DND-41 (cell line): Measurements from ENCODE around the gene HNRNPUL1.

ENCODE experiments used
- ATAC-seq: fragments of 200-7000 bp; cut with Tn5 transposase; 3 replicates; pipeline ENCODE4 v1.9.1; 2021; ENCODE audit warnings: low read depth; ENCODE audit not compliant: insufficient read depth
- DNase-seq: peaks from one replicate; pipeline ENCODE4 v3.0.0-alpha.2; 2020
- H2AFZ ChIP-seq: 2 replicates; pipeline ENCODE4 v1.6.0; 2012; ENCODE audit warnings: low read depth, low read length
- H3K27ac ChIP-seq: 2 replicates; pipeline ENCODE4 v1.5.1; 2012; ENCODE audit warnings: low read length, inconsistent platforms
- H3K27me3 ChIP-seq: fragments of 200-600 bp; sonication (generic); 2 replicates; pipeline ENCODE4 v1.6.0; 2012; ENCODE audit warnings: low read length, mild to moderate bottlenecking, inconsistent platforms; ENCODE audit not compliant: insufficient read depth, poor library complexity
- H3K36me3 ChIP-seq: 2 replicates; pipeline ENCODE4 v1.5.1; 2012; ENCODE audit warnings: low read length, inconsistent platforms; ENCODE audit not compliant: insufficient read depth
- H3K4me1 ChIP-seq: 2 replicates; pipeline ENCODE4 v1.5.1; 2012; ENCODE audit warnings: mild to moderate bottlenecking, low read length; ENCODE audit not compliant: insufficient read depth
- H3K4me2 ChIP-seq: 2 replicates; pipeline ENCODE4 v1.6.0; 2012; ENCODE audit warnings: mild to moderate bottlenecking, moderate library complexity, low read length, inconsistent platforms; ENCODE audit not compliant: insufficient read depth
- H3K4me3 ChIP-seq, 2 experiments: fragments of 200-600 bp in 1 of 2; shearing (Covaris generic) in 1 of 2; 2 replicates each; pipeline ENCODE4 v1.5.1; 2012 to 2016; ENCODE audit warnings: inconsistent platforms in 2 of 2, low read length in 2 of 2, mild to moderate bottlenecking in 2 of 2, low read depth in 1 of 2, moderate library complexity in 1 of 2
- H3K79me2 ChIP-seq: 2 replicates; pipeline ENCODE4 v1.6.0; 2012; ENCODE audit warnings: low read length, inconsistent platforms; ENCODE audit not compliant: insufficient read depth
- H3K9ac ChIP-seq: 2 replicates; pipeline ENCODE4 v1.6.0; 2012; ENCODE audit warnings: low read depth, mild to moderate bottlenecking, inconsistent platforms, low read length, moderate library complexity
- H3K9me3 ChIP-seq: 2 replicates; pipeline ENCODE4 v1.5.1; 2012; ENCODE audit warnings: low read length, moderate library complexity, mild to moderate bottlenecking, inconsistent platforms; ENCODE audit not compliant: insufficient read depth, severe bottlenecking
- H4K20me1 ChIP-seq: 2 replicates; pipeline ENCODE4 v1.6.0; 2012; ENCODE audit warnings: low read length; ENCODE audit not compliant: insufficient read depth
- EZH2 ChIP-seq: IDR thresholded peaks from 3 replicates; pipeline ENCODE4 v1.6.1; 2012; ENCODE audit warnings: borderline replicate concordance, low read depth, mild to moderate bottlenecking, moderate library complexity, low read length, inconsistent platforms; ENCODE audit not compliant: severe bottlenecking
- TF ChIP-seq, protein P1 (sequence below): IDR thresholded peaks from 2 replicates; pipeline ENCODE4 v1.5.1; 2012; ENCODE audit warnings: borderline replicate concordance, low read length, moderate library complexity, mild to moderate bottlenecking; ENCODE audit not compliant: poor library complexity, severe bottlenecking; ENCODE audit errors: extremely low read depth

HNRNPUL1 gene

GRCh38 chr19:41354343-41354953, 90.3 kb downstream of the HNRNPUL1 start:
- Histone ChIP-seq H3K27ac (peak overlapping the region; percentile 66), H4K20me1 (peaks cover 42% of the 10 kb centered on the region), H3K36me3 (peaks cover 10% of the 10 kb centered on the region; the same call in 1 of the 2 replicates), H3K4me3 (peak overlapping the region; percentile 93 to 95; a peak in 3 of 4 replicates), H3K9ac (peak overlapping the region; percentile 97), H3K4me1 (peaks cover 35% of the 10 kb centered on the region), H3K9me3 (no peaks in the 10 kb centered on the region), H3K79me2 (peaks cover 49% of the 10 kb centered on the region), H3K4me2 (peak overlapping the region; percentile 78), H2AFZ (peak overlapping the region; percentile 13; the same call in 1 of the 2 replicates), H3K27me3 (no peaks in the 10 kb centered on the region)
- no peak for DNase-seq
- ATAC-seq, result no peak
- TF ChIP-seq EZH2, result no peak
- TF ChIP-seq, protein P1, sequence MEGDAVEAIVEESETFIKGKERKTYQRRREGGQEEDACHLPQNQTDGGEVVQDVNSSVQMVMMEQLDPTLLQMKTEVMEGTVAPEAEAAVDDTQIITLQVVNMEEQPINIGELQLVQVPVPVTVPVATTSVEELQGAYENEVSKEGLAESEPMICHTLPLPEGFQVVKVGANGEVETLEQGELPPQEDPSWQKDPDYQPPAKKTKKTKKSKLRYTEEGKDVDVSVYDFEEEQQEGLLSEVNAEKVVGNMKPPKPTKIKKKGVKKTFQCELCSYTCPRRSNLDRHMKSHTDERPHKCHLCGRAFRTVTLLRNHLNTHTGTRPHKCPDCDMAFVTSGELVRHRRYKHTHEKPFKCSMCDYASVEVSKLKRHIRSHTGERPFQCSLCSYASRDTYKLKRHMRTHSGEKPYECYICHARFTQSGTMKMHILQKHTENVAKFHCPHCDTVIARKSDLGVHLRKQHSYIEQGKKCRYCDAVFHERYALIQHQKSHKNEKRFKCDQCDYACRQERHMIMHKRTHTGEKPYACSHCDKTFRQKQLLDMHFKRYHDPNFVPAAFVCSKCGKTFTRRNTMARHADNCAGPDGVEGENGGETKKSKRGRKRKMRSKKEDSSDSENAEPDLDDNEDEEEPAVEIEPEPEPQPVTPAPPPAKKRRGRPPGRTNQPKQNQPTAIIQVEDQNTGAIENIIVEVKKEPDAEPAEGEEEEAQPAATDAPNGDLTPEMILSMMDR, result no peak

DNA sequence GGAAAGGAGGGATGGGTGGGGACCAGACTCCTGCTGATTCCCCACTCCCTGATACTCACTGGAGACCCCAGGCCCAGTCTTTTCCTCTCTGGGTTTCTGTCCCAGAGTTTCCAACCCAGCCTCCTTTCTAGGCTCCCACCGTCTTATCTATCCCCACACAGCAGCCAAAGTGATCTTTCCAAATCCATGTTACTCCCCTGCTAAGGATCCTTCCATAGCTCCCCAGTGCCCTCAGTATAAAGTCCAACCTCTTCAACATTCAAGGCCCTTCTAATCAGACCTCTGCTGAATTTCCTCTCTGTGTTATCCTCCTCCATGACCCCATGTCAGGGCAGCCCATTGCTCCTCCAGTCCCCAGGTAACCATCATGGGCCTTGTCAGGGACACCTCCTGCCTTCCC, 90.9 kb downstream of the HNRNPUL1 start:
- H3K79me2 ChIP-seq, result peaks cover 43% of the 10 kb centered on the region
- peaks cover 10% of the 10 kb centered on the region; the same call in 1 of the 2 replicates for H3K36me3 ChIP-seq
- ATAC-seq (no peak), DNase-seq (no peak)
- H3K9ac ChIP-seq, result no peak overlapping the region
- H3K9me3 ChIP-seq, result no peaks in the 10 kb centered on the region
- H3K27me3 ChIP-seq, result no peaks in the 10 kb centered on the region
- H3K4me2 ChIP-seq, result peak overlapping the region; percentile 78; the same call in 1 of the 2 replicates
- no peak overlapping the region for H3K27ac ChIP-seq
- peaks cover 36% of the 10 kb centered on the region for H4K20me1 ChIP-seq
- no peak overlapping the region for H3K4me3 ChIP-seq
- H2AFZ ChIP-seq, result no peak overlapping the region
- TF ChIP-seq, protein P1, result no peak
- no peak for TF ChIP-seq EZH2
- H3K4me1 ChIP-seq, result peaks cover 30% of the 10 kb centered on the region

DNA sequence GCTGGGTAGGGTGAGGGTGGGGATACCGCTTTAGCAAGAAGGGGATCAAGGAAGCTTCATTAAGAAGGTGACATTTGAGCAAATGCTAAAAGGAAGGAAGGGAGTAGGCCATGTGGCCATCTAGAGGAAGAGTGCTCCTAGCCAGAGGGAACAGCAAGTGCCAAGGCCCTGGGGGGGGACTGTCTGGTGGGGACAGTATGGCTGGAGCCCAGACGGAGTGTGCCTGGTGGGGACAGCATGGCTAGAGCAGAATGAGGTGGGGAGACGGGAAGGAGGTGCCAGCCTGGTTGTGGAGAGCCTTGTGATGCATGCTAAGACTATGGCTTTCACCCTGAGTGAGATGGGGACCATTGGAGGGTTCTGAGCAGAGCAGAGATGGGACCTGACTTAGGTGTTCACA, 91.6 kb downstream of the HNRNPUL1 start:
- no peak overlapping the region for H3K9ac ChIP-seq
- H3K27me3 ChIP-seq, result no peaks in the 10 kb centered on the region
- no peak overlapping the region; the same call in 1 of the 2 replicates for H3K27ac ChIP-seq
- no peak for ATAC-seq
- H3K36me3 ChIP-seq, result peaks cover 11% of the 10 kb centered on the region; the same call in 1 of the 2 replicates
- no peak overlapping the region for H2AFZ ChIP-seq
- H3K9me3 ChIP-seq, result no peaks in the 10 kb centered on the region
- no peak for DNase-seq
- H3K4me3 ChIP-seq, result no peak overlapping the region
- H3K4me1 ChIP-seq, result peaks cover 22% of the 10 kb centered on the region
- TF ChIP-seq, protein P1, result no peak
- H3K79me2 ChIP-seq, result peaks cover 36% of the 10 kb centered on the region
- H3K4me2 ChIP-seq, result no peak overlapping the region
- H4K20me1 ChIP-seq, result peaks cover 31% of the 10 kb centered on the region
